Colonic mucosa (tissue), 4 donors: ENCODE data around the gene TAF8. TPM values are rescaled to one million over a fixed set of nuclear protein-coding genes. Genes with fewer than 3 reads are reported as not detected.

Experiments used
- DNase-seq: peaks from one replicate; pipeline ENCODE4 v3.0.0-alpha.2; 2020
- H3K27ac ChIP-seq: fragments of 200-600 bp; one replicate; pipeline ENCODE4 v1.8.0; 2021
- H3K27me3 ChIP-seq: fragments of 200-600 bp; one replicate; pipeline ENCODE4 v1.8.0; 2021
- H3K36me3 ChIP-seq: fragments of 200-600 bp; one replicate; pipeline ENCODE4 v1.8.0; 2021
- H3K4me1 ChIP-seq: fragments of 200-600 bp; one replicate; pipeline ENCODE4 v1.8.0; 2021; ENCODE audit warnings: mild to moderate bottlenecking
- H3K4me3 ChIP-seq: fragments of 200-600 bp; one replicate; pipeline ENCODE4 v1.8.0; 2021
- H3K9ac ChIP-seq, 2 donors: one replicate each; pipeline ENCODE4 v1.7.0; 2013; ENCODE audit warnings: control low read depth in 2 of 2, low read depth in 2 of 2, low read length in 2 of 2
- H3K9me3 ChIP-seq: fragments of 200-600 bp; one replicate; pipeline ENCODE4 v1.8.0; 2021
- intact Hi-C: fragments of 100-400 bp; cut with DNase I; formaldehyde crosslinking; loops from one replicate; pipeline ENCODE4 v1.14.1; 2022
- total RNA-seq, 2 donors: library from RNA; stranded (reverse); fragmentation: NEBNext Ultra II Directional in 1 of 2; extraction: Animal tissue kit (Norgen Biotek cat#: 25700) in 1 of 2; gene quantifications; one replicate each; pipeline ENCODE4 v1.2.1, GENCODE V29; 2021
- TF ChIP-seq, protein P1 (sequence below): fragments of 200-600 bp; IDR thresholded peaks from one replicate; pipeline ENCODE4 v1.8.0; 2022; ENCODE audit warnings: antibody characterized with exemption, mild to moderate bottlenecking
- donor health status: healthy.
- donor health status: DM: no; HTN: no; CAD: no.
- donor health status: DM: no; HTN: no; CAD: no.

TAF8 gene
- total RNA-seq, 2 donors from 2014 or later, result 20.5 to 21.2 TPM

GRCh38 chr6:42046464-42047212 is 3.7 kb upstream of the TAF8 start:
- no peak for DNase-seq
- peak overlapping the region; percentile 36 for H3K9ac ChIP-seq
- peak overlapping the region; percentile 81 for H3K27ac ChIP-seq
- TF ChIP-seq, protein P1, sequence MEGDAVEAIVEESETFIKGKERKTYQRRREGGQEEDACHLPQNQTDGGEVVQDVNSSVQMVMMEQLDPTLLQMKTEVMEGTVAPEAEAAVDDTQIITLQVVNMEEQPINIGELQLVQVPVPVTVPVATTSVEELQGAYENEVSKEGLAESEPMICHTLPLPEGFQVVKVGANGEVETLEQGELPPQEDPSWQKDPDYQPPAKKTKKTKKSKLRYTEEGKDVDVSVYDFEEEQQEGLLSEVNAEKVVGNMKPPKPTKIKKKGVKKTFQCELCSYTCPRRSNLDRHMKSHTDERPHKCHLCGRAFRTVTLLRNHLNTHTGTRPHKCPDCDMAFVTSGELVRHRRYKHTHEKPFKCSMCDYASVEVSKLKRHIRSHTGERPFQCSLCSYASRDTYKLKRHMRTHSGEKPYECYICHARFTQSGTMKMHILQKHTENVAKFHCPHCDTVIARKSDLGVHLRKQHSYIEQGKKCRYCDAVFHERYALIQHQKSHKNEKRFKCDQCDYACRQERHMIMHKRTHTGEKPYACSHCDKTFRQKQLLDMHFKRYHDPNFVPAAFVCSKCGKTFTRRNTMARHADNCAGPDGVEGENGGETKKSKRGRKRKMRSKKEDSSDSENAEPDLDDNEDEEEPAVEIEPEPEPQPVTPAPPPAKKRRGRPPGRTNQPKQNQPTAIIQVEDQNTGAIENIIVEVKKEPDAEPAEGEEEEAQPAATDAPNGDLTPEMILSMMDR, result no peak
- no peaks in the 10 kb centered on the region for H3K27me3 ChIP-seq
- H3K4me1 ChIP-seq, result peaks cover 27% of the 10 kb centered on the region
- H3K4me3 ChIP-seq, result no peak overlapping the region
- no peaks in the 10 kb centered on the region for H3K9me3 ChIP-seq
- H3K36me3 ChIP-seq, result no peaks in the 10 kb centered on the region
- intact Hi-C loops, result no loop called here

GRCh38 chr6:42047213-42047590 is 3.1 kb upstream of the TAF8 start:
- H3K27me3 ChIP-seq, result no peaks in the 10 kb centered on the region
- intact Hi-C loops, result no loop called here
- peak overlapping the region; percentile 81 for H3K27ac ChIP-seq
- peaks cover 27% of the 10 kb centered on the region for H3K4me1 ChIP-seq
- H3K36me3 ChIP-seq, result no peaks in the 10 kb centered on the region
- DNase-seq, result no peak
- H3K9me3 ChIP-seq, result no peaks in the 10 kb centered on the region
- TF ChIP-seq, protein P1, result no peak
- H3K9ac ChIP-seq, result peak overlapping the region; percentile 36 to 86
- peak overlapping the region; percentile 73 for H3K4me3 ChIP-seq

DNA sequence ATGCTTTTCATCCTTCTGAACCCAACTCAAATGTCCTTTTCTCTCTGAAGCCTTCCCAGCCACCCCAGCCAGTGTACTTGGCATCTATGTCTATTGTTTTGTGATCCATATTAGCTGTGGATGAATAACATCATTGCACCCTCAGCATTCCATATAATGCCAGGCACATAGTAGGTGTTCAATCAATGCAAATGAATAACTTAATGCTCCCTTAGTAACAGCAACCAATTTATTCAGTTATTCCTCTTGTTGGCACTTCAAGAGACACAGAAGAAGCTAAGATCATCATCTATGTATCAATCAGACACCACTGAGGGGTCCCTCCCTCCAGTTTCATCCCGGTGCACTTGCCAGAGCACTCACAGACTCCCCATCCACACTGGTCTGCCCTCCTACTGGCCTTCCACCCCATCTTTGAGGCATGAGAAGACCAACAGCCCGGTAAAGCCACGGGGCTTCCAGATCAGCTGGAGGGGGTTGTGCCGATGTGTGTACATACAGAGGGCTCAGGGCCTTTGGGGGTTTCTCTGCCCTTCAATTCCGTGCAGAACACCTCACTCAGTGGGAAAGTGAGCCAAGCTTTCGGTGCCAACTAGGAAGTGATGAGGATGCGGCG is 2.4 kb upstream of the TAF8 start:
- Histone ChIP-seq H3K9me3 (no peaks in the 10 kb centered on the region), H3K4me3 (peak overlapping the region; percentile 73), H3K4me1 (peaks cover 27% of the 10 kb centered on the region), H3K36me3 (no peaks in the 10 kb centered on the region), H3K27ac (peak overlapping the region; percentile 81), H3K27me3 (no peaks in the 10 kb centered on the region), H3K9ac (peak overlapping the region; percentile 70 to 86)
- DNase-seq, result no peak
- TF ChIP-seq, protein P1, result no peak
- intact Hi-C loops, result no loop called here

DNA sequence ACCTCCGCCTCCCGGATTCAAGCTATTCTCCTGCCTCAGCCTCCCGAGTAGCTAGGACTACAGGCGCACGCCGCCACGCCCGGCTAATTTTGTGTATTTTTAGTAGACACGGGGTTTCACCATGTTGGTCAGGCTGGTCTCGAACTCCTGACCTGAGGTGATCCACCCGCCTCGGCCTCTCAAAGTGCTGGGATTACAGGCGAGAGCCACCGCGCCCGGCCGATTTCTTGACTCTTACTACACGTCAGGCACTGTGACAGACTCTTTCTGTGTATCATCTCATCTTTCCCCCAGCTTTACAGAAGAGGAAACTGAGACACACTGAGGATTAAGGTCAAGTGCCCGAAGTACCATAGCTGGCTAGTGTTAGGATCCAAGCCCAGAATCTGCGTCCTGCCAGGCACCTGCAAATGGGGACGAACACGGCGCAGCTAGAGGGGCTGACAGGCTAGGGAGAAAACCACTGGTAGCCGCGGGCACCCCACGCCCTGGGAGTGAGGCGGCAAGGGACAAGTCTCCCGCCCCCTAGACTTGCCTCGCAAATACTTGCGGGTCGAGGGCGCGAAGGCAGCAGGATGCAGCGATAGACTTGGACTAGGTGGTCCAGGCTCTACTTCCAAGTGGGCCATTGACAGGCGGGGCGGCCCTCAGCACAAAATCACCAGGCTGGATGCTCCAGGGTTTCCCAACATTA is 1.1 kb upstream of the TAF8 start:
- intact Hi-C loops, result no loop called here
- peaks cover 24% of the 10 kb centered on the region for H3K4me1 ChIP-seq
- H3K9me3 ChIP-seq, result no peaks in the 10 kb centered on the region
- H3K27me3 ChIP-seq, result no peaks in the 10 kb centered on the region
- peak overlapping the region; percentile 81 for H3K27ac ChIP-seq
- H3K9ac ChIP-seq, result peak overlapping the region in 1 of 2 donors; percentile 86
- H3K4me3 ChIP-seq, result peak overlapping the region; percentile 73
- H3K36me3 ChIP-seq, result no peaks in the 10 kb centered on the region
- TF ChIP-seq, protein P1, result no peak
- DNase-seq, result peak; percentile 38

DNA sequence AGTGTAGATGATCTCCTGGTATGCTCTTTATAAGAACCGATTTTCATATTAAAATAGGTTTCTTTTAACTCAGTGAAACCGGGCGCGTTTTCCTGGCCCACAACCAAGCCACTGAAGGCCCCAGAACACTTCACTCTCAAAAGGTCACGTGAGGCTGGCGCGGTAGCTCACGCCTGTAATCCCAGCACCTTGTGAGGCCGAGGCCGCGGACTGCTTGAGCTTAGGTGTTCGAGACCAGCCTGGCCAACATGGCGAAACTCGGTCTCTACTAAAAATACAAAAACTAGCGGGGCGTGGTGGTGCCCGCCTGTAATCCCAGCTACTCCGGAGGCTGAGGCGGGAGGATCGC is 402 bp upstream of the TAF8 start:
- H3K9me3 ChIP-seq, result no peaks in the 10 kb centered on the region
- H3K27me3 ChIP-seq, result no peaks in the 10 kb centered on the region
- no peak for DNase-seq
- H3K36me3 ChIP-seq, result no peaks in the 10 kb centered on the region
- TF ChIP-seq, protein P1, result no peak
- peak overlapping the region; percentile 81 for H3K27ac ChIP-seq
- peak overlapping the region; percentile 57 for H3K4me3 ChIP-seq
- peaks cover 21% of the 10 kb centered on the region for H3K4me1 ChIP-seq
- H3K9ac ChIP-seq, result no peak overlapping the region
- intact Hi-C loops, result no loop called here
